PFSK-1 (cell line): ENCODE data around the gene TSPAN14.

Source experiments
- POLR2AphosphoS5 ChIP-seq: IDR thresholded peaks from 2 replicates; pipeline ENCODE4 v1.6.1; 2012; ENCODE audit warnings: low read depth, mild to moderate bottlenecking, control low read depth, low read length, moderate library complexity
- REST ChIP-seq, 2 experiments: IDR thresholded peaks; 2 replicates each; pipeline versions ENCODE4 v1.6.1 to v1.8.0; 2011 to 2012; ENCODE audit warnings: low read depth in 2 of 2, low read length in 2 of 2, control low read depth in 1 of 2, inconsistent platforms in 1 of 2, mild to moderate bottlenecking in 1 of 2, moderate library complexity in 1 of 2; ENCODE audit not compliant: insufficient read depth in 1 of 2
- SIN3A ChIP-seq: IDR thresholded peaks from 2 replicates; pipeline ENCODE4 v1.6.1; 2012; ENCODE audit warnings: mild to moderate bottlenecking, low read length, moderate library complexity, borderline replicate concordance; ENCODE audit not compliant: insufficient read depth

GRCh38 chr10:80532571-80532970, 78.5 kb downstream of the TSPAN14 start:
- TF ChIP-seq POLR2AphosphoS5 (no peak), SIN3A (no peak), REST (IDR thresholded peaks at IDR 0.05; ENCODE audit: insufficient read depth in 1 of 2, low read depth in 2 of 2, low read length in 2 of 2) (no peak)
